ENCODE results near the gene GAL3ST3. TPM values are rescaled to one million over a fixed set of nuclear protein-coding genes. Genes with fewer than 3 reads are reported as not detected.

The GAL3ST3 gene
- total and polyA plus RNA-seq, 2 of the 8 experiments (the other 6 are each of a cell fraction or from before 2014, with no cell fraction given) = 21.1 to 21.4 TPM

GRCh38 chr11:66013762-66014100, 35.2 kb downstream of the GAL3ST3 start (continued):
- TF ChIP-seq ATF2 (IDR thresholded peaks at IDR 0.05; ENCODE audit: low read length) (no peak), CBX5 (IDR thresholded peaks at IDR 0.05; ENCODE audit: low read depth, low read length) (no peak)

Measured in H1 (cell line).